Fibroblast of upper back skin (primary cell): ENCODE data around the gene ESCO1.

Experiments used
- DNase-seq: peaks from one replicate; pipeline ENCODE4 v3.0.0-alpha.2; 2013

ESCO1 gene

DNA sequence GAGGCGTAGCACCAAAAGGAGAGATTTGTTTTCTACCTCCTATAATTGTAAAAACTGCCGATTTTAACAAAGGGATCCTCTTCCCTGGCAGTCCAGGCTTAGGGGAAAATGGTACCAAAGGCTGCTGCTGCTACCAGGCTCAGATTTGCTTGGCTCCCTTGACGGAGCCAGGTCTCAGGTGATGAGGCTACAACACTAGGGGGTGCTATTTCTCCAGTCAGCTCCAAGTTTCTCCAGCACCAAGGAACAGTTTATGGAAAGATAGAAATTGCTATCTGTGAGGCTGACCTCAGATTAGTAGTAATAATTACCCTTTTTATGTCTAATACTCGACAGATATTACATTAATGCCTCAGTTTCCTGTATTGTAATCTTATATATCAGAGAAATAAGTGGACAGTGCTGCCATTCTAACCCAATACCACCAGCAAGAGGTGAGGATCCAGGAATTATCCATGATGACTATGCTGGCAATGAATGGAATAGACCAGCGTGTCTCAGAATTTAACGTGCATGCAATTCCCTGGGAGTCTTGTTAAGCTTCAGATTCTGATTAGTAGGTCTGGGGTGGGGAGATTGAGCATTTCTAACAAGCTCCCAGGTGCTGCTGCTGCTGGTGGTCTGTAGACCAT, 111.3 kb downstream of the ESCO1 start:
- DNase-seq = peak; percentile 46

DNA sequence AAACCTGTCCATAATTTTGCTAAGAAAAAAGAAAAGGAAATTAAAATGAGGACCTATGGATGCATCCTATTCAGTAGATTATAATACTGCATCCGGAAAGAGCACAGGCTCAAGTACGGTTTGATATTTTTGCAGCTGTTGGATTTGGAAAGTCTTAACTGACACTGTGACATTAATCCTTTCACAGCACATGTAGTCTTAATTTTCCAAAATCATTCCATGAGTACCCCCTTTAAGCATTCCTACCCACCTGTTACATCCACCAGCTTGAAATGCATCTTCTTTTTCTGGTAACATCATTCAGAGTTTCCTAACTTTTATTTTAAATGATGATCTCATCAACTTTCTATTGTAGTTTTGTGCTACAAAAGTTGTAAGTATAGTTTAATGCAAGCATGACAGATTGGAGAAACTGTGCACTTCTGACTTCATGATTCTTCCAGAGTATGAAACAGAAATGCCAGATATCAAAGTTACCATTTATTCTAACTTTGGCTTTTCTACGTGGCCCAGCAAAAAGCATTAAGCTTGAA, 113.5 kb downstream of the ESCO1 start:
- no peak for DNase-seq

DNA sequence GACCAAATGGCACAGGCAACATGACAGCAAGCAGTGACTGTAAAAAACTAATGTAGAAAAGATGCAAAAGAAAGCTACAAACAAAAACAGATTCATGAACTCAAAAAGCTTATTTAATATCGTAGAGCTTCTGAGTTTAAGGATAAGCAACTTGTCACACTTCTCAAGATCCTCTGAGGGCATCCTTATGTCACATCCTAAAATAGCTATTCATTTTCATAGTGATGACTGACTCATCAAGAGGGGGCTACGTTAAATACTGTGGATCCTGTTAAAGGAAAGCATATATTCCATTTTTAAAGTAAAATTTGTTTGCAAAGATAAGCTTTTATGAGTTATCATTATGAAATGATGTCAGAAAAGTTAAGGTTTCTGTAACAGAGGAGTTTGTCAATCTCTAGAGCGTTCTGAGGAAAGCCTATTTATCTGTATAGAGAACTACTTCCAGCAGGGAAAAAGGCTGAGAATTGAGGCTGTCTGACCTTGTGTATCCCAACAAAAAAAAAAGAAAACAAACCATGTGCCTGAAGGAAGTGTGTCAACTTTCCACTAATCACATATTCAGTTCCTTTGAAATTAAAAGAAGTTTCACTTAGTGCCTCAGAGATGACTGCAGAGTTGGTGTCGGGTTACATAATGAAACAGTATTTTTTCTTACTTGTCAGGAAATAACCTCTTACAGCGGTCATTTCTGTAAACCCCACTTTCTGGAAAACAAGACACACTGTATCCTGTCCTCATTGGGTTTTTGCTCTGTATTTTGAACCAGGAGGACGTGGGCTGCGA, 115.5 kb downstream of the ESCO1 start:
- DNase-seq = peak; percentile 6

DNA sequence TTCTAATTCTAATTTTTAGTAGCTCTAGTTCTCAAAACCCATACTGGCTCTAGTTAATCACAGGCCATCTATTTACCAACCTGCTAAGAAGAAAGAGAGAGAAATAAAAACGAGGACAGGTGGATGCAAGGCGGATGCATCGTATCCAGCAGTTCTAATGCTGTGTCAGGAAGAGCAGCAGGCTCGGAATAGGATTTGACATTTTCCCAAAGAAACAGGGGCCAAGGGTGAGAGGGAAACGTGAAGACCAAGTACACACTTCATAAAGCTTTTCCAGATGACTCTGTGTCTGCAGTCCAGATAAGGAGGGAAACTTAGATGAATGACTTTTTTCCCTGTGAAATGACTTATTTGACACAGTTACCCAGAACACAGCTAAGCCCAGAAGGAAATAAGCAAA, 117.5 kb downstream of the ESCO1 start:
- DNase-seq = no peak

DNA sequence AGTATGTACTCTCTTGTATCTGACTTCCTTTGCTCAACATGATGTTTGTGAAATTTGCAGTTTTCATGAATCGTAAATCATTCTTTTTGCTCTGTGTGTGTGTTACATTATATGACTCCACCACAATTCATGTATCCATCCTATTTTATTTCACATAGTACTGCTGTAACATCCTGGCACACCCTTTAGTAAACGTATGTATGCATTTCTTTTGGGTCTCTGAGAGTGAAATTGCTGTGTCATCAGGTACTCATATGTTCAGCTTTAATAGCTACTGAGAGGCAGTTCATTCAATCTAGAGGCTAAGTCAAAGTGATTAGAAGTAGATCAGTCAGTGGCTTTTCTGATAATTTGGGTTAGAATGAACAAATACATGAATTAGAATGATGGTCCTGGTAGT, 118.8 kb downstream of the ESCO1 start:
- DNase-seq = no peak

DNA sequence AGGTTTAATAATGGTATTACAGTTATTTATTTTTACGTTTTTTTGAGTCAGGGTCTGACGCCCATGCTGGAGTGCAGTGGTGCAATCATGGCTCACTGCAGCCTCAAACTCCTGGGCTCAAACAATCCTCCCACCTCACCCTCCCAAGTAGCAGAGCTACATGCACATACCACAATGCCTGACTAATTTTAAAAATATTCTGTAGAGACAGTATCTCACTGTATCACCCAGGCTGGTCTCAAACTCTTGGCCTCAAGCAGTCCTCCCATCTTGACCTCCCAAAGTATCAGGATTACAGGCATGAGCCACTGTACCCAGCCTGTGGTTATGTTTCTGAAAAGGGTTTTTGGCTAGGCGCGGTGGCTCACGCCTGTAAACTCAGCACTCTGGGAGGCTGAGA, 120.8 kb downstream of the ESCO1 start:
- no peak for DNase-seq
